KMS-11 (cell line): Measurements from ENCODE around the gene DDRGK1.

Experiments used
- H2AFZ ChIP-seq: fragments of 200-600 bp; sonication (generic); 2 replicates; pipeline ENCODE4 v1.6.1; 2016; ENCODE audit warnings: antibody characterized with exemption, mixed run types, low read depth
- H3K27ac ChIP-seq: fragments of 200-600 bp; sonication (generic); 2 replicates; pipeline ENCODE4 v1.6.1; 2016; ENCODE audit warnings: mild to moderate bottlenecking, mixed run types
- H3K27me3 ChIP-seq: fragments of 200-600 bp; sonication (generic); 2 replicates; pipeline ENCODE4 v1.6.1; 2017; ENCODE audit warnings: mild to moderate bottlenecking, low read depth, mixed run types, moderate library complexity; ENCODE audit not compliant: insufficient read depth
- H3K36me3 ChIP-seq: fragments of 200-600 bp; sonication (generic); 2 replicates; pipeline ENCODE4 v1.6.1; 2017; ENCODE audit warnings: mild to moderate bottlenecking, mixed run types; ENCODE audit not compliant: insufficient read depth
- H3K4me1 ChIP-seq: fragments of 200-600 bp; sonication (generic); 2 replicates; pipeline ENCODE4 v1.6.1; 2016; ENCODE audit warnings: mild to moderate bottlenecking, low read depth, mixed run types; ENCODE audit not compliant: poor library complexity, severe bottlenecking
- H3K4me2 ChIP-seq: fragments of 200-600 bp; sonication (generic); 2 replicates; pipeline ENCODE4 v1.7.0; 2016; ENCODE audit warnings: mild to moderate bottlenecking, mixed run types
- H3K4me3 ChIP-seq: fragments of 200-600 bp; sonication (generic); IDR thresholded peaks from 2 replicates; pipeline ENCODE4 v1.6.1; 2017; ENCODE audit warnings: low read depth, low read length, mixed read lengths; ENCODE audit not compliant: insufficient read depth
- H3K79me2 ChIP-seq: fragments of 200-600 bp; sonication (generic); 2 replicates; pipeline ENCODE4 v1.6.1; 2016; ENCODE audit warnings: low read depth, mixed run types; ENCODE audit not compliant: insufficient read depth
- H3K9ac ChIP-seq: fragments of 200-600 bp; sonication (generic); 2 replicates; pipeline ENCODE4 v1.6.1; 2016; ENCODE audit warnings: mild to moderate bottlenecking, mixed run types
- H4K20me1 ChIP-seq: fragments of 200-600 bp; sonication (generic); 2 replicates; pipeline ENCODE4 v1.6.1; 2016; ENCODE audit warnings: mild to moderate bottlenecking, mixed run types; ENCODE audit not compliant: insufficient read depth
- TF ChIP-seq, protein P1 (sequence below): fragments of 200-600 bp; sonication (generic); conservative IDR thresholded peaks from 2 replicates; pipeline ENCODE4 v1.6.1; 2017; ENCODE audit warnings: low read depth, mild to moderate bottlenecking, antibody characterized with exemption, low read length, moderate library complexity, mixed read lengths

DDRGK1 gene

DNA sequence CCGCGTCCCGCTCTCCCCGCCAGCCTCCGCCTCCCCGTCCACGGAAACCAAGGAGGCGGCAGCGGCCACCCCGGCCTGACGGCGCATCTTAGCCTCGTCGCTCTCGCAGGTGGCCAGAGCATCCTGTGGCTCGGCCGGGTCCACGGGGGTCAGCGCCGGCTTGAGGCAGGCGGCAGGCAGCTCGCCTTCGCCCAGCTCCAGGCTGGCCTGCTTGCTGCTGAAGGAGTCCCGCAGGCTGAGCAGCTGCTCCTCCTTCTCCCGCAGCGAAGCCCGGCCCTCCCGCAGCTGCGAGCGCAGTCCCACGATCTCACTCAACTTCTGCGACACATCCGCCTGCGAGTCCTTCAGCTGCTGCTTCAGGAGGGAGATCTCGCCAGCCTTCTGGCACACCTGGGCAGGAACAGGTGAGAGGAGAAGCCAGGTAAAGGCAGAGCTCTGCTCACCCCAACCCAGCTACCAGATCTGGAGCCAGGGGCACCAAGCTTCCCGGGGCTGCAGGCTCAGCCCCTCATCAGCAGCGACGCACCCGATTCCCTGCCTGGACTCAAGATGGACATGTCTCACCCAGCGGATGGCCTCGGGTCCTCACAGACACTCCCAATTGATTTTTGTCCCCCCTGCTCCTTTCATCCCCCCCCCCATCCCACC lies 39.6 kb downstream of the DDRGK1 start:
- Histone ChIP-seq H4K20me1 (no peaks in the 10 kb centered on the region), H2AFZ (no peak overlapping the region), H3K27ac (no peak overlapping the region), H3K36me3 (no peaks in the 10 kb centered on the region), H3K27me3 (no peaks in the 10 kb centered on the region), H3K9ac (no peak overlapping the region), H3K4me1 (no peaks in the 10 kb centered on the region), H3K4me2 (no peak overlapping the region), H3K79me2 (no peaks in the 10 kb centered on the region), H3K4me3 (no peak overlapping the region)
- TF ChIP-seq, protein P1, sequence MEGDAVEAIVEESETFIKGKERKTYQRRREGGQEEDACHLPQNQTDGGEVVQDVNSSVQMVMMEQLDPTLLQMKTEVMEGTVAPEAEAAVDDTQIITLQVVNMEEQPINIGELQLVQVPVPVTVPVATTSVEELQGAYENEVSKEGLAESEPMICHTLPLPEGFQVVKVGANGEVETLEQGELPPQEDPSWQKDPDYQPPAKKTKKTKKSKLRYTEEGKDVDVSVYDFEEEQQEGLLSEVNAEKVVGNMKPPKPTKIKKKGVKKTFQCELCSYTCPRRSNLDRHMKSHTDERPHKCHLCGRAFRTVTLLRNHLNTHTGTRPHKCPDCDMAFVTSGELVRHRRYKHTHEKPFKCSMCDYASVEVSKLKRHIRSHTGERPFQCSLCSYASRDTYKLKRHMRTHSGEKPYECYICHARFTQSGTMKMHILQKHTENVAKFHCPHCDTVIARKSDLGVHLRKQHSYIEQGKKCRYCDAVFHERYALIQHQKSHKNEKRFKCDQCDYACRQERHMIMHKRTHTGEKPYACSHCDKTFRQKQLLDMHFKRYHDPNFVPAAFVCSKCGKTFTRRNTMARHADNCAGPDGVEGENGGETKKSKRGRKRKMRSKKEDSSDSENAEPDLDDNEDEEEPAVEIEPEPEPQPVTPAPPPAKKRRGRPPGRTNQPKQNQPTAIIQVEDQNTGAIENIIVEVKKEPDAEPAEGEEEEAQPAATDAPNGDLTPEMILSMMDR = no peak

DNA sequence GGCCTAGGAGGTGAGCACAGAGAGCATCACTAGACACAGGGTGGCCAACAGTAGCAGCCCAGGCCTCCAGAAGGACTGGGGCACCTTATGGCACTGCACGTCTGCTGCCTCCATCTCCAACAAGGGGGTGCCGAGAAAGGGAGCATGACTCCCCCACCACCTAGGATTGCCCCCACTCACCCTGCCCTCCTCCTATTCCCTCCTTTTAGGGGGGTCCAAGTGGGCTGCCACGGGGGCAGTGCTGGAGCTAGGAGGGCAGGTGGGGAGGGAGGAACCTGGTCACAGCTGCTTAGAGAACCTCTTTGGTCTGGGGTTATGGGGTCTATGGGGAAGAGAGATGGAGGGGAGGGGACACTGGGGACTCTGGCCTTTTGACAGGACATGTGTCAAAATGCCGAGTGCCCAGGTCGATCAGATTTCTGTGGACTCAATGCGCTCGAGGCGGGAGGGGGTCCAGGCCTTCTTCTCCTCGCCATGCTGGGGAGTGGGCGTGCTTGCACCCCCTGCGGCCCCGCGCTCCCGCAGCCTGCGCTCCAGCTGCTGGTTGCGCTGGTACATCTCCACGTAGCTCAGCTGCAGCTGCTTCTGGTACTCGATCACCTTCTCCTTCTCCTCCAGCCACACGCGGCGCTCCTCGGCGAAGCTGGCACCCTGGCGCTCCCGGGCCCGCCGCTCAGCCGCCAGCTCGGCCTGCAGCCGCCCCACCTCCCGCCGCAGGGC lies 40.3 kb downstream of the DDRGK1 start:
- Histone ChIP-seq H3K4me1 (no peaks in the 10 kb centered on the region), H3K36me3 (no peaks in the 10 kb centered on the region), H3K9ac (no peak overlapping the region), H3K4me3 (no peak overlapping the region), H3K27ac (no peak overlapping the region), H3K4me2 (no peak overlapping the region), H3K79me2 (peaks cover 3% of the 10 kb centered on the region), H4K20me1 (no peaks in the 10 kb centered on the region), H3K27me3 (no peaks in the 10 kb centered on the region), H2AFZ (no peak overlapping the region)
- TF ChIP-seq, protein P1 = no peak

DNA sequence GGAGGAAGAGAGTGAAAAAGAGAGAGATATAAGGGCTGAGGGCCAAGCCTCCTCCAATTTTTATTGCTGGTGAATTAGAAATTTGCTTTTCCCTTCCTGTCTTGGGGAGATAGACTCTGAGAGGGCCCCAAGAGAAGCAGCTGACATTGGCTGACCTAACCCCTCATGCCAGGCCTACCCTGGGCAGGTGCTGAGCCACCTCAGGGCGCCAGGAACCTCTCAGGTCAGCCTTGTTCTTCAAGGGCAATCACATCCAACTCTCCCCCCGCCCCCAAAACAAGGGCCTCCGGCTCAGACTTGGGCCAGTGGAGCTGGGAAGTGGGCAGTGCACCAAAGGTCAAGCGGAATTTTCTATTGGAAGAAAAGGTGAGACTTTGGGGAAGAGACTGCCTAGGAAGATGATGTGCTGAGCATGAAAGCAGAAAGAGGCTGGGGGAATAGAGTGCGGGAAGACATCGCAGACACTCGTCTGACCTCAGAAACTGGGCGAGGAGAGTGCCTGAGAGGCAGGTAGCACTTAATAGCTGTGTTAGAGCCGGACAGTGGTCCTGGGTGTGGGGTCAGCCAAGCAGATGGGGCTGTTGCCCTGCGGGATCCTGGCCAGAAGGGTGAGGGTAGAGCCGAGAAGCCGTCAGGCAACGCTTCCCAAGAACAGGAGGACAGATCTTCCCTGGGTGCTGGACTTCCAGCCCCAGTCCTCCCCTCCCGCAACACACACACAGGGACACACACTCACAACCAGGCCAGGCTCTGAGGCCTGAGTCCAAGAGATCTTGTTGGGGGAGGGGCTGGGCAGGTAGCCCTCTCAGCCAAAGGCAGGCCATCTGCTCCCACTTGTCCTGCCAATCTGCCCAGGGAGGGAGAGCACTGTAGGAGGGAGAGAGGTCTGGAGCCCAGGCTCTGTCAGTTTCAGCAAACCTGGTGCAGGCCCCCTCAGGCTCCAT lies 41.1 kb downstream of the DDRGK1 start:
- H3K27me3 ChIP-seq = no peaks in the 10 kb centered on the region
- TF ChIP-seq, protein P1 = no peak
- no peaks in the 10 kb centered on the region for H3K36me3 ChIP-seq
- no peak overlapping the region for H3K4me3 ChIP-seq
- no peaks in the 10 kb centered on the region for H4K20me1 ChIP-seq
- H2AFZ ChIP-seq = no peak overlapping the region
- no peak overlapping the region for H3K27ac ChIP-seq
- H3K4me1 ChIP-seq = peaks cover 3% of the 10 kb centered on the region
- H3K4me2 ChIP-seq = no peak overlapping the region
- H3K9ac ChIP-seq = no peak overlapping the region
- peaks cover 11% of the 10 kb centered on the region for H3K79me2 ChIP-seq

DNA sequence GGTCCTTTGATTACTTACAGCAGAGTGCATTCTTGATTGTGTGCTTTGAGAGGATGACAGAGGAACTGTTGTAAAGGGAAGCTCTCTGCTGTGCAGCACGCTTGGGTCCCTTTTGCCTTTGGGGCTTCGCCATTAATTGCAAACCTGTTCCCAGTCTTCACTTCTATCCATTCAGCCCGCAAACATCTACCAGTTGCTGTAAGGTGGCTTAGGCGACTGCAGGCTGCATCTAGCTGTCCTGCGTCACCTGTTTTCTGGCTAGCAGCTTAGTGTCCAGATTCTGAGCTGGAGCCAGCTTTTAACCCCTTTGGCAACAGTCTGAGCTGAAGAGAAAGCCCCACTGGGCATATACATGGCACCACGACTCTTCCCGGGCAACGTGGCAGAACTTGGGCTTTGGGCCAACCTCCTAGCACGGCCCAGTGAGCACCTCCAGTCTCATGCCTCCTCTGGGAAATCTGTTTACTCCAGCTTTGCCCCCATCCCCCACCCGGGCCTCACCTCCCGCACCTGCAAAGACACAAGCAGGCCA lies 42.3 kb downstream of the DDRGK1 start:
- Histone ChIP-seq H3K36me3 (no peaks in the 10 kb centered on the region), H3K27me3 (no peaks in the 10 kb centered on the region), H2AFZ (no peak overlapping the region), H3K27ac (no peak overlapping the region), H3K79me2 (peaks cover 23% of the 10 kb centered on the region), H3K9ac (no peak overlapping the region), H4K20me1 (peaks cover 3% of the 10 kb centered on the region; the same call in 1 of the 2 replicates), H3K4me2 (no peak overlapping the region), H3K4me3 (no peak overlapping the region), H3K4me1 (peaks cover 10% of the 10 kb centered on the region)
- TF ChIP-seq, protein P1 = no peak
